Activated gamma-delta T cell (primary cell): Measurements from ENCODE around the gene PTCRA.
A peak's percentile ranks its signal among the peaks of the same experiment; 100 is the strongest.

Source experiments
- DNase-seq: peaks from one replicate; lab custom pipeline; 2025; lab: John Stamatoyannopoulos, UW

Gene PTCRA

DNA sequence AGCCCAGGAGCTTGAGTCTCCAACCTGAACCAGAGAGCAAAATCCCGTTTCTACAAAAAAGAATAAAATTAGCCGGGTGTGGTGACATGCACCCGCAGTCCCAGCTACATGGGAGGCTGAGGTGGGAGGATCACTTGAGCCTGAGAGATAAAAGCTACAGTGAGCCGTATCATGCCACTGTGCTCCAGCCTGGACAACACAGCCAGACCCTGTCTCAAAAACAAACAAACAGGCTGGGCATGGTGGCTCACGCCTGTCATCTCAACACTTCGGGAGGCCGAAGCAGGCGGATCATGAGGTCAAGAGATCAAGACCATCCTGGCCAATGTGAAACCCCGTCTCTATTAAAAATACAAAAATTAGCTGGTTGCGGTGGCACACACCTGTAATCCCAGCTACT lies 11.4 kb upstream of the PTCRA start:
- DNase-seq: no peak

DNA sequence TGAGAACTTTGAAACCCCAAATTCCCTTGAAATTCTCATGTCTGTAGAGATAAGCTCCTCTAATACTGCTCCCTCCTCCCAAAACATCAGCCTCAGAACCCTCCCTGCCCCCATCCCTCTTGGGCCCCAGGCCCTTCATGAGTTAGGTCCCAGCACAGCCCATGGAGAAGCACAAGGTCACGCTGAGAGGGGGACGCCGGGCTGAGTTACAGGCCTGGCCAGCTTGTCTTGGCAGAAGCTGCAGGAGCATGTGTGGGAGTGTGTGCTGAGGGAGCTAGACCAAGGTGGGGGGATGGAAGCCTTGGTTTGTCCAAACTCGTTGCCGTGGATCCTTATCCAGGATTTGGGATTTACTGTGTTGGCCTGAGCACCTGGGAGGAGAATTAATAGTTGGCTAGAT lies 8.5 kb upstream of the PTCRA start:
- DNase-seq: no peak

DNA sequence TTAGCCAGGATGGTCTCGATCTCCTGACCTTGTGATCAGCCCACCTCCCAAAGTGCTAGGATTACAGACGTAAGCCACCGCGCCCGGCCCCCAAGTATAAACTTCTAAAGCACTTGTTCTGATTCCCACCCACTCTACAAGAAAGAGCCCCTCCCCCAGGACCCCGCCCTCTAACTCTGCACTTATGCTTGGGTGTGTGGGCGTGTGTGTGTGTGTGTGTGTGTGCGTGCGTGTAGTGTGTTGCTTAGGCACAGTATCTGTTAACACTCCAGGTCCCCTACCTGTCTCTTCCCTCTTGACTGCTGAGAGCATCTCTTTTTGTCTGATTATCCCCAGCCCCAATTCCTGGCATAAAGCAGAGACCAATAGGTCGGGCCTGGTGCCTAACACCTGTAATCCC lies 6.0 kb upstream of the PTCRA start:
- no peak for DNase-seq

DNA sequence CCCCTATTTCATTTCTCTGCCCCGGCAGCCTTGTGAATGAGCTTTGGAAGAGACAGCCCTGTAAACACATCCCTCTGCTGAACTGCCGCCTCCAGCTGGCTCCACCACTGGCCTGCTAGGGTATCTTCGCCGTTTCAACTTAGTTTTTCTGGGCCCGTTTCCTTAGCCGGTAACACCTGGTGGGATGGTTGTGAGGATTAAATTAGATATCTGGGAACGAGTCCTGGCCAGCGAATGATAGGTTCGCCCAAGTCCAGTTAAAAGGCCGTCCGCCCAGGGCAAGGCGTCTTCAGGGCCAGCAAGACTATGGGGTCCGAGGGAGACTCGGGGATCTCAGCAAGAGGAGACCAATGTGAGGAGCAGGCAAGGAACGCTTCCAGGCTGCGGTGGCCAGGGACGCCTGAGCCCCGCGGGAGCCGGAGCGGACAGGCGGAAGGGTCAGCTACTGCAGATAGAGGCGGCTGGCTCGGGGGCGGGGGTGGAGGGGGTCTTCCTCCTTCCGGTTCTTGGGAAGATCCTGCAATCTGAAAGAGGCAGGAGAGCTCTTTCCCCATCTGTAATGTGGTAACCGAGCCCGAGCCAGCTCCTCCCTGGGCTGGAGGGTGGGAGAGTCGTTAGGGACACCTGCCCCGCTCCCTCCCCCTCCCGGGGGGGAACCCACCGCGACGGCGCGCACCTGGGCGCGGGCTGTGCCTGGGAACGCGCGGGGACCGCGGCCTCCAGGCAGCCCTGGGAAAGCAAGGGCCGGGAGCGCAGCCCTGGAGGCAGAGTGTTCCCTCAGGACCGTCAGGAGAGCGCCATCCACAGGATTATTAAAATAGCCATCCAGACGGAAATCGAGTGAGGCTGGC lies 4.5 kb upstream of the PTCRA start:
- no peak for DNase-seq

DNA sequence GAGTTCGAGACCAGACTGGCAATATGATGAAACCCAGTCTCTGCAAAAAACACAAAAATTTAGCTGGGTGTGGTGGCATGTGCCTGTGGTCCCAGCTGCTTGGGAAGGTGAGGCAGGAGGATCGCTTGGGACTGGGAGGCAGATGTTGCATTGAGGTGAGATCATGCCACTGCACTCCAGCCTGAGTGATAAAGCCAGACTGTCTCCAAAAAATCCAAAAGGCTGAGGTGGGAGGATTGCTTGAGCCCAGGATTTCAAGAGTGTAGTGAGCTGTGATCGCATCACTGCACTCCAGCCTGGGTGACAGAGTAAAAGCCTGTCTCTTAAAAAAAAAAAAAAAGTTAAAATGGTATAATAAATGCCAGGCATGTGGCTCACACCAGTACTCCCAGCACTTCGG lies 1.3 kb upstream of the PTCRA start:
- no peak for DNase-seq

DNA sequence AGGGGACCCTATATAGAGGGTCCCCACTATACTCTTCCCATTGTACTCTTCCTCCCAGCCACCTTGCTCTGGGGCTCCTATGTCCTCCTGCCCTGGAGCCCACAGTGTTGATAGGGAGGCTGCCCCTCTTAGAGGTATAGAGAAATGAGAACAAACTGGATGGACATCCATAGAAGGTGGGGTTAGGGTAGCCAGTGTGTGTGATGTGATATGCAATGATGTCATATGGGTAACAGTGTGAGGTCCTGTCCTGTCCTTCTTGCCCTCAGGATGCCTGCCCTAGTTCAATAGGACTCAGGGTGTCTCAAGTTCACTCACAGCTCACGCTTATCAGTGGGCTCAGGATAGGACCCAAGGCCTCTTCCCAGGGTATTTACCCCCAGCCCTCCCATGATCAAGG lies 435 bp downstream of the PTCRA start:
- no peak for DNase-seq

DNA sequence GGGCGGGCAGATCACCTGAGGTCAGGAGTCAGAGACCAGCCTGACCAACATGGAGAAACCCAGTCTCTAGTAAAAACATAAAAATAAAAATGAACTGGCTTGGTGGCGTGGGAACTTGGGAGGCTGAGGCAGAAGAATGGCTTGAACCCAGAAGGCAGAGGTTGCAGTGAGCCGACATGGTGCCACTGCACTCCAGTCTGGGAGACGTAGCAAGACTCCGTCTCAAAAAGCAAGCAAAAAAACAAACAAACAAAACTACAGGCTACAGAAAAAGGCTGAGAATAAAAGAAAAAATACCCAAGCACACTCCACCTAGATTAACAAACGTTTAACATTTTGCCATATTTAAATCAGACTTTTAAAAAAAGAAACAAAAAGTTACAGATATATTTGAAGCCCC lies 5.9 kb downstream of the PTCRA start:
- DNase-seq: no peak

DNA sequence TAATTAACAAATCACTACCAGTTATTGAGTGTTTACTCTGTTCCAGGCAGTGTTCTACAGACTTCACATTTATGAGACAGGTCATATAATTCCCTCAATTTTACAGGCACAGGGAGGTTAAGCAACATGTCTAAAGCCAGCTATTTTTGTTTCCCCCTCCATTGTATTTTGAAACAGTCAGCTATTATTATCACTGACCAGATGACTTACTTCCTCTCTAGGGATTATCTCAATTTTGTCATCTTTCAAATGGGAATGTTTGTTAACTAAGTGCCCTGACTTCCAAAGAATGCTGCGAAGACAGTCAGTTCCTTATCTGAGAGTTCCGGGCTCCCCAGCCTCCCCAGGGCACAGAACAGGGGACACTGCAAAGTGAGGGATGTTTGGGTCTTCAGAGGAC lies 7.8 kb downstream of the PTCRA start:
- DNase-seq: no peak

DNA sequence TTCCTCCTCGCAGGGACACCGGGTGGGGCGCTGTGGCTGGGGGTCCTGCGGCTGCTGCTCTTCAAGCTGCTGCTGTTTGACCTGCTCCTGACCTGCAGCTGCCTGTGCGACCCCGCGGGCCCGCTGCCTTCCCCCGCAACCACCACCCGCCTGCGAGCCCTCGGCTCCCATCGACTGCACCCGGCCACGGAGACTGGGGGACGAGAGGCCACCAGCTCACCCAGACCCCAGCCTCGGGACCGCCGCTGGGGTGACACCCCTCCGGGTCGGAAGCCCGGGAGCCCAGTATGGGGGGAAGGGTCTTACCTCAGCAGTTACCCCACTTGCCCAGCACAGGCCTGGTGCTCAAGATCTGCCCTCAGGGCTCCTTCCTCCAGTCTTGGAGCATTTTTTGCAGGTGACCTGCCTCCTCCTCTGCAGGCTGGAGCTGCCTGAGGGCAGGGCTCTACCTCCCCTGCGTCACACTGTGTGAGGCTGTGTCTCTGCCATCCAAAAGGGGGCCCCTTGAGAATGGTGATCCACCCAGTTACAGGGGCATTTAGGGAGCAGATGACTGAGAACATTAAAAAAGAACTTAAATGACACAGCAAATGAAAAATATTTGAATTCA lies 9.5 kb downstream of the PTCRA start:
- DNase-seq: no peak

DNA sequence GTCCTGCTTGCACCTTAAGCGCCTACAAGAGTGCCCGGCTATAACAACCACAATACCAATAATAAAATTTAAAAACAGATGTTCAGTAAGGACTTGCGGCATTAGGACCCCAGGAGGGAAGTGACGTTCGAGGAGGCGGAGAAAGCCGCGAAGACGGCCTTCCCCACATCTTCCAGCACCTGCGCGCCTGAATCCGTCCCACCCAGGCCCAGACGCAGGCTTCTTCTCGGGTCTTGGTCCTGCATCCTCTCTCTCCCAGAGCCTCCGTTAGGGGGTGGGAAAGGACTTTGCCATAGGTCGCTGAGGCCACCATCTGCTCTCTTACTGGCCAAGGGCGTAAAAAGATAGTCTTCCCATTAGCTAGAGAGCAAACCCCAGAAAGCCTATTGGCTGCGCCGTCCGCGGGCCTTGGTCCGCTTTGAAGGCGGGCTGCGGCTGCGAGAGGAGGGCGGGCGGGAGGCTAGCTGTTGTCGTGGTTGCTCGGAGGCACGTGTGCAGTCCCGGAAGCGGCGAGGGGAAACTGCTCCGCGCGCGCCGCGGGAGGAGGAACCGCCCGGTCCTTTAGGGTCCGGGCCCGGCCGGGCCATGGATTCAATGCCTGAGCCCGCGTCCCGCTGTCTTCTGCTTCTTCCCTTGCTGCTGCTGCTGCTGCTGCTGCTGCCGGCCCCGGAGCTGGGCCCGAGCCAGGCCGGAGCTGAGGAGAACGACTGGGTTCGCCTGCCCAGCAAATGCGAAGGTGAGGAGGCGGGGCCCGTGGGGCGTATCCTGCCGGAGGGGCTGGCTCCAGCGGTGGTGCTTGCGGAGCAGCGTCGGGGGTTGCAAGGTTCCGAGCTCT lies 13.3 kb downstream of the PTCRA start, which contains the start of gene CNPY3:
Gene CNPY3 (plus strand): TSS at position 495 of the 835 bp plus-strand sequence. CDS start 91 bp downstream, at position 586.
- DNase-seq: peak; percentile 91

DNA sequence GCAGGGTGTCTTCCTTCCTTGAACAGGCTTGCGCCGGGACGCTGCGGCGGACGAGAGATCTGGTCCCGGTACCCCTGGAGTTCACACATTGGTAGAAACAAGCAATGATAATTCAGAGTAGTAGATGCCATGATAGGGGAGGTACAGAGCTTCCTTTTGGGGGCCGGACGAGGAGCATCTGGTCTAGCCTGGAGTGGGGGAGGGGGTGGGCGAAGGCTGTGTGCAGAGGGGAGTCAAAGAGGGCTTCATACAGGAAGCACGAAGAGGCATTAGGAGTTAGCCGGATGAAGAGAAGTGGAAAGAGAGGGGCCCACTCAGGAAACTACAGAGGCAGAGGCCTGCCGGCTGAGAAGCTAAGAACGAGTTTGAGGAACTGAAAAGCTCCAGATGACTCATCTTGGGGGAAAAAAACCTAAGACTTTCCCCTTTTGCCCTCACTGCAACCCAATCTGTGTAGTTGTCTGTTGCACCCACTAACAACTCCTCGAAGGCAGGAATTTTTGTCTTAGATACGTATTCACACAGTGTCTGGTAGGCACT lies 14.0 kb downstream of the PTCRA start:
- DNase-seq: no peak

DNA sequence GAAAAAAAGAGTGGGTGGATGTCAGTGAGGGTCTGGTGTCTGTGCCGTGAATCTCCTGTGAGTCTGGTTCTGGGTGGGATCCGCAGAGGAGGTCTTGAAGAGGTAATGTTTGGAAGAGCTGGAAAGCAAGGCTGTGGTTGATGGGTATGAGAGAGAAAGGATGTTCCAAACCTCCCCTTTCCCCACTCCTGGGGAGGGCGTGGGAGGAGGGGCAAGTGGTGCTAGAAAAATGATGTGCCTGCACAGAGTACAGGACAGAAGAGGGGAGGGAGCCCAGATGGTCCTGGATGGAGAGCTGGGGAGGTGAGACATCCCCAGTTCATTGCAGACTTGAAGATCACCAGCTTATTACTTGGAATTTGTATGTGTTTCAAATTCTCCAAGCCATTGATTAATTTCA lies 16.6 kb downstream of the PTCRA start:
- DNase-seq: no peak

DNA sequence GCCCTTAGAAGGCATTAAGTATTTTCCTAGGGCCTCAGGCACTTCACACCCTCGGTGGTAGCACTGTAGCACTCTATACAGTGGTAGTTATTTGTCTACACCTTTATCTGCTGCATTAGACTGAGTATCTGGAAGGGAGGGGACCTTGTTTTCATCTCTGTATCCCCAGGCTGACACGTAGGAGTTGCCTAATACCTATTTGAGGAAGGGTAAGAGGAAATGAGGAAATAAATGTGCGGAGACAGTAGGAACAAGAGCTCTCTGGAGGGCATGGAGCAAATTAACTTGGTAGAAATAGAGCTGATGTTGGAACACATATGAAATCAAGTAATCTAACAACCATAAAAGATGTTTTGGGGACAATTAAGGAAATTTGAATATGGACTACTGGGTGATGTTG lies 17.4 kb downstream of the PTCRA start:
- DNase-seq: no peak

DNA sequence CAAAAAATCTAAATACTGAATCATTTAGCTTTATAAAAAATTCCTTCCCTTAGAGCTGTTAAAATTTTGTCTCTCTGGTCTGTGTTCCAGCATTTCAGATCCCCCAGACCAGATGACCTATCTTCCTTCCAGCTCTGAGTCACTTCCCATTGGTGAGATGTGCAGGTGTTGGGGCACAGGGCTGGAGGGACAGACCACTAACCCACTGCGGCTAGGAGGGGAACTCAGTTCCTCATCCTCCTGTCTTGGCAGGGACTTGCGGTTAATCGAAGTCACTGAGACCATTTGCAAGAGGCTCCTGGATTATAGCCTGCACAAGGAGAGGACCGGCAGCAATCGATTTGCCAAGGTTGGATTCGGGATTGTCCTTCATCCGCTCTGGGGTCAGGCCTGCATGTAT lies 19.5 kb downstream of the PTCRA start:
- no peak for DNase-seq

DNA sequence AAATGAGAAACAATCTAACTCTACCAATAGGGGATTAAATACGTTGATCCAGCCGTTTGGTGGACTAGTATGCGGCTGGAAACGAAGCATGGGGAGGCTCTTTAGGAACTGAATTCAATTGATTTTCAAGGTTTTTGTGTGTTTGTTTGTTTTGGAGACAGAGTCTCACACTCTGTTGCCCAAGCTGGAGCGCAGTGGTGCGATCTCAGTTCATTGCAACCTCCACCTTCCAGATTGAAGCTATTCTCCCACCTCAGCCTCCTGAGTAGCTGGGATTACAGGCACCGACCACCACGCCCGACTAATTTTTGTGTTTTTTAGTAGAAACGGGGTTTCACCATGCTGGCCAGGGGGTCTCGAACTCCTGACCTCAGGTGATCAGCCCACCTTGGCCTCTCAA lies 20.5 kb downstream of the PTCRA start:
- DNase-seq: no peak

DNA sequence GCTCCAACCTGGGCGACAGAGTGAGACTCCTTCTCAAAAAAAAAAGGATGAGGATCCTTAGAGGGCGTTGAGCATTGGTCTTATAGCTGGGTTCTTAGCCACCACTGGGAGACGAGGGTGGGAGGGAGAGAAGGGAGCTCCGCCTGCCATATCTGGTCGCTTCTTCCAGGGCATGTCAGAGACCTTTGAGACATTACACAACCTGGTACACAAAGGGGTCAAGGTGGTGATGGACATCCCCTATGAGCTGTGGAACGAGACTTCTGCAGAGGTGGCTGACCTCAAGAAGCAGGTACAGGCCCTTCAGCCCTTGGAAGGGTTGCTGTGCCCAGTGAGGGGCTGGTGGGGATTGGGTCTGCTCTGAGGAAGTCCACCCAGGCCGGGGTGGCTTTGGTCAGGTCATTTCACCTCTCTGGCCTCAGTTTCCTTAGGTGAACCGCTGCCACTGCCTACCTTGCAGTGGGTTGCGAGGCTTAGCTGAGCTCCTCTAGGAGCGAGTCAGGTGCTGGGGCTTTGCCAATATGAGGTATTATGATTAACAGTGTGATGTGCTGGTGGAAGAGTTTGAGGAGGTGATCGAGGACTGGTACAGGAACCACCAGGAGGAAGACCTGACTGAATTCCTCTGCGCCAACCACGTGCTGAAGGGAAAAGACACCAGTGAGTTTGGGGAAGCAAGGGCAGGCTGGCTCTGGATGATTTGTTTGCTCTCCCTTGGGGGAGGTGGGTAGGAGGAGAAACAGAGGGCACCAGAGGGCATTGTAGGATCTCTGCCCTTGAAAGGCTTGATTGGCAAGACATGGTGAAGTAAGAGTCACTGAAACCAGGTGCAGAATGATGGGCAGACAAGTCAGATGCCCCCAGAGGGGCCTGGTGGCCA lies 21.9 kb downstream of the PTCRA start:
- DNase-seq: no peak

DNA sequence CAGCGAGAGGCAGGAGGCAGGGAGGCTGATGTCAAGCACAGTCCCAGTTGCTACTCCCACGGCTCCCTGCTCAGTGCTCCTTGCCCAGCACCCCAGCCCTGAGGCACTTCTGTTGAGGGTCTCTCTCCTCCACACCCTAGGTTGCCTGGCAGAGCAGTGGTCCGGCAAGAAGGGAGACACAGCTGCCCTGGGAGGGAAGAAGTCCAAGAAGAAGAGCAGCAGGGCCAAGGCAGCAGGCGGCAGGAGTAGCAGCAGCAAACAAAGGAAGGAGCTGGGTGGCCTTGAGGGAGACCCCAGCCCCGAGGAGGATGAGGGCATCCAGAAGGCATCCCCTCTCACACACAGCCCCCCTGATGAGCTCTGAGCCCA lies 22.6 kb downstream of the PTCRA start:
- DNase-seq: no peak

DNA sequence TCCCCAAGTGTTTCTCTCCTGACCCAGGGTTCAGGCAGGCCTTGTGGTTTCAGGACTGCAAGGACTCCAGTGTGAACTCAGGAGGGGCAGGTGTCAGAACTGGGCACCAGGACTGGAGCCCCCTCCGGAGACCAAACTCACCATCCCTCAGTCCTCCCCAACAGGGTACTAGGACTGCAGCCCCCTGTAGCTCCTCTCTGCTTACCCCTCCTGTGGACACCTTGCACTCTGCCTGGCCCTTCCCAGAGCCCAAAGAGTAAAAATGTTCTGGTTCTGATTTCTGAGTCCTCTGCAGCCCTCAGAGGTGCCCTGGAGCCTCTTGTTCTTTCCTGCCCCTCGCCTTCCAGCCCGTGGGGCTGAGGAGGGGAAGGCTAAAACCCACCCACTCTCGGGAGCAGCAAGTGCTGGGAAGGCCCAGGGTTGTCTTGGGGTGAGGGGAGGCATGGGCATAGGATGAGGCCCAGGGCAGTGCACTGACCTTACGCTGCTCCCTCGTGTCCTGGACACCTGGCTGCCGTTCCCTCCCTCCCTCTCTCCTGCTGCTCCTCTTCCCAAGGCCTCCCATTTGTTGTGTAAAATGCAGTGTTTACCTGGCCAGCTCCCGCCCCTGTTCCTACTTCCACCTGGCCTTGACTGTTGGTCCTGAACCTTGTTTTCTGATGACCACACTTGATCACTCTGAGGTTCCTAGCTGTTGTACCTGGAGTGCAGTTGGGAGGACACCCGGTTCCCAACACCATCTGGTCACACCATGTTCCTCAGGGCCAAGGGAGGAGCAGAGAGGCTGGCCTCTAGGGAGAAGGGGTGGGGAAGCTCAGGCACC lies 23.3 kb downstream of the PTCRA start:
- DNase-seq: no peak

DNA sequence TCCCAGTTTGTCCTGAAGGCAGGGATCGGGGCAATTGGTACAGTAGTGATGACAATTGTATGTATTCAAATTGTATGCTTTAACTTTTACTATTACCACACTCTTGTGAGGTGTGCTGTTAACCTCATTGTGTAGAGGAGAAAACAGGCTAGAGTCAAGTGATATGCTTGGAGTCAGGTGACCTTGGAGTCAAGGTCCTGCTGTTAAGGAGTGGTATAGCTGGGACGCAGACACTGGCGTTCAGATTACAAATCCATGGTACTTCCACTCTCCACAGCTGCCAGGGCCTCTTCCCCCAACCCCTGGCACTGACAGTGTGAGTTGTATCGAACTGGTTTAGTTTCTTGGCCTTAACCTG lies 23.9 kb downstream of the PTCRA start:
- no peak for DNase-seq

DNA sequence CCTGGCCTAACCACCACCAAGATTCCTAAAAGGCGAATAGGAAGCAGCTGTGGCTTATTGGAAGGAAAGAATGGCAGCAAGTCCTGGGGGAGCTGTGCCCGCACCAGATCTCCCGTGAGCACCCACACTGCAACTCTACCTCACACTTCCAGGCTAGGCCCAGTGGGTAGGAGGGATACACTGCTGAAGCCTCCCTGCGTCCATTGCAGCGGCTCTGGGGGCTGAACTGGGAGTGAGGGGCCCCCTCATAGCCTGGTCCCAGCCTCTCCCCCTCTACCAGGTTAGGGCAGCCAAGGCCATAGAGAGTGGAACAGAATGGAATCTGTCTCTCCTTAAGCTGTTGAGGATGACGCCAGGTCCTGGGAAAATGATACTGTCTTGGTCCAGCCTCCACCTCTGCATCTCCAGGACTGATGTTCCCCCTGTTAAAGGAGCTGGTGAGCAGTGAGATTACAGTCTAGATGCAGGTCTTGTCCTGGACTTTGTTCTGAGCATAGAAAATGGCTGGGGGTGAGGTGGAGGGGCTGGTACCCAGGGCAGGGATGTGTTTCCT lies 24.7 kb downstream of the PTCRA start:
- DNase-seq: no peak
